Prostate gland (tissue), 2 donors: ENCODE data around the gene CSF1R.

Source experiments
- POLR2A ChIP-seq: fragments of 450-650 bp; IDR thresholded peaks from one replicate; pipeline ENCODE4 v1.6.1; 2016; ENCODE audit warnings: antibody characterized with exemption, mild to moderate bottlenecking
- TF ChIP-seq, protein P1 (sequence below), 4 experiments: fragments of 200-600 bp in 2 of 4; fragments of 450-650 bp in 2 of 4; sonication (generic) in 2 of 4; IDR thresholded peaks; 1 replicate in 3 of 4; 2 replicates in 1 of 4; pipeline ENCODE4 v1.5.1; 2016 to 2019; ENCODE audit warnings: antibody characterized with exemption in 4 of 4, mild to moderate bottlenecking in 2 of 4, moderate library complexity in 2 of 4

DNA sequence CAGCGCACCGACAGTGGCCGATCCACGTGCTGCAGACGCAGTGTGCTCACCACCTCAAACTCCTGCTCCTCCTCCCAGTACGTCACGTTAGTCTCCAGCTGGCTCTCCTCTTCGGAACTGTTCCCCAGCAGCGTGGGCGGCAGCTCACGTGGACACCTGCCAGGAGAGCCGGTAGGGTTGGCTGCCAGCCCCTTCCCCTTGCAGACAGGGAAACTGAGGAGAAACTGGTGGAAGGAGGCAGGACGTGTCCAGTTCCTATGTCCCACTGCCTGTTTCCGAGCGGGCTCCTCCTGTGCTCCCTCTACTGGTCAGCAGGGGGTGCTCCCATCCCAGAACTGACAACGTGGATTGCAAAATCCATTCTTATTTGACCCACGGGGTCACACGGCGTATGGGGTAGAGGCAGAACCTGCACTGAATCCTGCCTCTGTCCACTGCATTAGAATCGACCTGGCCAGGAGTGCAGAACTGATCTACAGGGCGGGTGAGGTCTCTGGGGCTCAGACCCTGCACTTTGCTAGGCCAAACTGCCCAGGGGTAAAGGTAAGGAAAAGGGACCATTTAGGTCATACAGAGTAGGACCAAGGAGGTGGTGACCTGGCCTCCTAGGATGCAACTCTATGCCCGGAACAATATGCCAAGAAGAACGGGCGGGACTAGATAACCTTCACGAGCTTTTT, 43.6 kb upstream of the CSF1R start:
- no peak for TF ChIP-seq POLR2A
- TF ChIP-seq, protein P1, sequence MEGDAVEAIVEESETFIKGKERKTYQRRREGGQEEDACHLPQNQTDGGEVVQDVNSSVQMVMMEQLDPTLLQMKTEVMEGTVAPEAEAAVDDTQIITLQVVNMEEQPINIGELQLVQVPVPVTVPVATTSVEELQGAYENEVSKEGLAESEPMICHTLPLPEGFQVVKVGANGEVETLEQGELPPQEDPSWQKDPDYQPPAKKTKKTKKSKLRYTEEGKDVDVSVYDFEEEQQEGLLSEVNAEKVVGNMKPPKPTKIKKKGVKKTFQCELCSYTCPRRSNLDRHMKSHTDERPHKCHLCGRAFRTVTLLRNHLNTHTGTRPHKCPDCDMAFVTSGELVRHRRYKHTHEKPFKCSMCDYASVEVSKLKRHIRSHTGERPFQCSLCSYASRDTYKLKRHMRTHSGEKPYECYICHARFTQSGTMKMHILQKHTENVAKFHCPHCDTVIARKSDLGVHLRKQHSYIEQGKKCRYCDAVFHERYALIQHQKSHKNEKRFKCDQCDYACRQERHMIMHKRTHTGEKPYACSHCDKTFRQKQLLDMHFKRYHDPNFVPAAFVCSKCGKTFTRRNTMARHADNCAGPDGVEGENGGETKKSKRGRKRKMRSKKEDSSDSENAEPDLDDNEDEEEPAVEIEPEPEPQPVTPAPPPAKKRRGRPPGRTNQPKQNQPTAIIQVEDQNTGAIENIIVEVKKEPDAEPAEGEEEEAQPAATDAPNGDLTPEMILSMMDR (IDR thresholded peaks at IDR 0.05), result peak; percentile 76 to 91 (median 90)
